HG03354 (cell line): ENCODE data around the gene CYP11A1.
A peak's percentile ranks its signal among the peaks of the same experiment; 100 is the strongest.
"Not testable (repeated sequence)": the region's sequence is repeated elsewhere in the genome, so short reads cannot be mapped to it uniquely, and the experiment has no call there.

Experiments used
- ATAC-seq: cut with Tn5 transposase; IDR thresholded peaks from one replicate; pipeline ENCODE4 v1.9.1; 2021; ENCODE audit warnings: mild to moderate bottlenecking; ENCODE audit not compliant: unreplicated experiment, poor library complexity, severe bottlenecking

CYP11A1 gene

GRCh38 chr15:74390049-74390646 is 22.7 kb upstream of the CYP11A1 start:
- ATAC-seq, result not testable (repeated sequence)

DNA sequence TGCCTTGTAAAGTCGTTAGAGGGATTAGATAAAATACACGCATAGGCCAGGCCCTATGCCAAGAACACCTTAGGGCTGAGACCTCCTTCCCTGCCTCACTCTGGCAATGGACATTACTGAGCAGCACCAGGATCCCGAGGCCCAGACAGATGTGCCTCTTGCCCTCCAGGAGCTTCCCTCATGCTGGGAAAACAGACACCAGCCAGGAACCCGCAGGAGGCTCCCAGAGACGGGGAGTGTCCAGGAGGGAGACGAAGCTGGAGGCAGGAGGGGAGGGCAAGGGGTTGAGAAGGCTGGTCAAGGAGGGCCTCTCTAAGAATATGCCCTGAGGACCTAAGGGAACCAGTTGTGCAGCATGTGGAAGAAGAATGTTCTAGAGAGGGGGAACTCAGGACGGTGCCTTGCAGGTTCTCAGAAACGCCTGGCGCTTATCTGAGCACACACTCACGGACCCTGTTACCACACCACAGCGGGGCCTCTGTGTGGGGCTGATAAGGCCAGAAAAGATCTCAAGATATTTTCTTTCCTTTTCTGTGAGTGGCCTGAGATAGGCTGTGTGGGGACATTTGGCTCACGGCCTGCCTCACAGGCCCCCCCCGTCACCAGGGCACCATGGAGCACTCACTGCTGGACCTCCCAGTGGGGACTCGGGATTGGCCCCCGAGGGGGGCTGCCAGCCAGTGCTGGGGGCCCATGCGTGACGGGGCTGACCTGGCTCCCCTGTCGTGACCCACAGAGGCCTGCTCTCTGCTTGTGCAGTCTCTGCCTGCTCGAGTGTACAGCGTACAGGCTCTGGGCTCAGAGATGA is 22.0 kb upstream of the CYP11A1 start:
- no peak for ATAC-seq

- no peak for ATAC-seq
Observed at GRCh38 chr15:74388363-74388951, 21.0 kb upstream of the CYP11A1 start.

DNA sequence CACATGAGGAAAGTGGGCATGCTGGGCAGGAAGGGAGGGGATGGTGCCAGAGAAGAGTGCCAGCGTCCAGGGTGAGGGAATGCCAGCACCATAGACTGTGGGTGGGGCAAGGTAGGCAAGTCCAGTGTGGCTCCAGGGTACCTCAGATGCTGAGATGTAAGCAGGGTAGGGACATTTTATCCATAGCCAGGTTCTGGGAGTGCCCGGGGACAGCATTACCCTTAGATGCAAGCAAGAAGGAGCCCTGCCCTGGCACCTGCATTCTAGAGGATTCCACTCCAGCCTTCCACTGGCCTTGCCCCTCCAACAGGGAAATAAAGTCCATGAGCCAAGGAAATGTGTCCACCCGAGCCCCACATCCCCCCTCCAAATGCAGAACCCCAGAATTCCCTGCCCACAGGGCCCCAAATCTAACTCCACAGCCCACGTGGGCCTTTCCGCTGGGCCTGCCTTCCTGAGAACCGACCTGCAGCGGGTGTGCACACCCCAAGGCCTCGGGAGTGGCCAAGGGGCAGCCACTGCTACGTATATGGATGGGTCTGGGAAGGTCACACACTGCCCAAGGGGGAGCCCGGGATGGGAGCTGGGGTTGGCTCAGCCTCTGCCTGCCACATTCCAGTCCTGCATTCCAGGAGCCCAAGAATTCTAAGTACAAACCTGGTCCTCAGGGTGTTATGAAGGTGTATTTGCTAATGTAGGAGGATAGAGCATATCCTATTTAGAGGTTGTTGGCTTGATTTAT is 20.3 kb upstream of the CYP11A1 start:
- ATAC-seq, result no peak

DNA sequence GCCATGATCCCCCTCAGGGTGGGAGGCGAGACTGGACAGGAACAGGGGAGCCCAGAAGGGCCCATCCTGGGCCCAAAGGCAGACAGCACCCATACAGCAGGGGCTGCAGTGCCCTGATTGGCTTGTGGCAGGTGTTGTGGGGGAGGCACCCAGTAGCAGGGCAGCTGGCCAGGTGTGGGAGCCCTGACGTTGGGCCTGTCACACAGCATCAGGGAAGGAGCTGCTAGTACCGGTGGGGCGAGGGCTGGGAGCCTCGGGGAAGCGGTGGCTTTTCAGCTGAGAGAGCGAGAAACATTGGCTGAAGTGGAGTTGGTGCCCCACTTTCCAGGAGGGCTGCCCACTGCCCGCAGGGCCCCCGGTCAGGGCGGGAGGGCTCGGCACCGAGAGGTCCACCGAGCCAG is 19.7 kb upstream of the CYP11A1 start:
- no peak for ATAC-seq

DNA sequence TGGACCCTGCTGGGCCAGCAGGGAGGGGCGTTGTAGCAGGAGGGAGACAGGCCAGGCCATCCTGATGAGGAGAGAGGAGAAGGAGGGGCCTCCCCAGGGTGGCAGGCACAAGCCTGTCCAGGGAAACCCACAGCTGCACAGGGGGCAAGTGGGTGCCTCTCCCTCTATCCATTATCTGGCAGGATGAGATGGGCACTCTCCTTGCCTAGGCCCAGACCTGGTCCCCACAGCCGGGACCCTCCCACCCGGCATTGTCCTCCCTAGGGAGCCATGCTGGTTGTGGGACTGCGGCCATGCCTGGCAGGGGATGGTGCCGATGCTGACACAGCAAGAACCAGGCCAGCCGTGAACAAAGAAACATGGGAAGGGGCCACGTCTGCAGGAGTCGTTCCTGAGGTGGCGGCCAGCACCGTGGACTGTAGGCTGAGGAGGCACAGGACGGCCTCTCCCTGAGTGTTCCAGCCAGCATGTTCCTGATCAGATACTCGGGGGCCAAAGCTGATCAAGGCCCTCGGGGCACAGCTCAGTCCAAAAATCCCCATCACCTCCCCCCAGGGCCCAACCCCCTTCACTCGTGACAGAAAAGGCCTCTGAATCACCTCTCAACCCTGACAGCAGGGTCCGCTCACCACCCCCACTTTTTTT is 19.2 kb upstream of the CYP11A1 start:
- ATAC-seq, result no peak

GRCh38 chr15:74385733-74386132 is 18.3 kb upstream of the CYP11A1 start:
- no peak for ATAC-seq

GRCh38 chr15:74384881-74385643 is 17.6 kb upstream of the CYP11A1 start:
- ATAC-seq, result peak; percentile 69

GRCh38 chr15:74384566-74384880 is 17.1 kb upstream of the CYP11A1 start:
- ATAC-seq, result no peak

- ATAC-seq, result peak; percentile 51
Observed at GRCh38 chr15:74383695-74384565, 16.5 kb upstream of the CYP11A1 start.

DNA sequence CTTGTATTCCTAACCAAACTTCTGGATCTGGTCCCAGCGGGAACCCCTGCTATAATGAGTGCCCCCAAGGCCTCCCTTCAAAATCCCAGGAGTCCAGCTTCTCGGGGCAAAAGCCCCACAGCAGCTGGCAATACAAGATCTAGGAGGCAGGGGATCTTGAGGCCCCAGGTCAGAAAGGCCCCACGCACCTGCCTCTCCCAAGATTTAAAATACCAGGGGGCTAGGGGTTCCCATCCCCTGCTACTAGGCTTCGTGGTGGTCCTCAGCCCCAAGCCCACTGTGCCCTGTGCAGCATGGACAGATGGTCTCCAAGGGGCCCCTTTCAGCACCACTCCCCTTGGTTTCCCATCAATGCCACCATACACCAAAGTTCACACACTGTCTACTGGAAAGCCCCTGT is 15.8 kb upstream of the CYP11A1 start:
- no peak for ATAC-seq

GRCh38 chr15:74382004-74382816 is 14.8 kb upstream of the CYP11A1 start:
- ATAC-seq, result peak; percentile 30

DNA sequence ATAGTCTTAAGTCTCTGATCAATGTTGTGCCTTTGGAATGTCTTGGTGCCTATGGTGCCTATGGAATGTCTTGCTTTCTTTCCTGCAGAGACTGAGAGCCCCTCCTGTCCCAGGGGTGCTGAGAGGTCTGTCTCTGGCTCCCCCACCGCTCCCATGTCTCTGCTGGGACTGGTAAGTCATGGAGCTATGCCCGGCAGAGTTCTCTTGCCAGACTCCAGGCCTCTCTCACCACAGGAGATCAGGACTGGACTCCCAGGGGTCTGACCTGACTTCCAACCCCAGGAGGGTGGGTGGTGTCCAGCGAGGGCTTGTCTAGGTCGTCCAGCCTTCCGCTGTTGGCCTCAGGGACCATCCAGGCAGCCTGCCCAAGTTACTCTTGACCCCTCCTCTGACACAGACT is 14.0 kb upstream of the CYP11A1 start:
- ATAC-seq, result no peak

DNA sequence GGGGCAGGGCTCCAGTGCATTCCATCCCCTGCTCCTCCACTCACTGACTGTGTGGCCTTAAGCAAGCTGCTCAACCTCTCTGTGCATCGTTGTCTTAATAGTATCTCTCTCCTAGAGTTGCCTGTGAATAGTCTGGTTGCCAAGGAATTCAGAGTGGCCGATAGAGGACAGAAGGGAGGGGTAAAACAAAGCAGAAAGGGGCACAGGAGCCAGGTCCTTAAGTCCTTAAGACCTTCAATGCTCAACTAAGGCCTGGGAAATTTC is 13.7 kb upstream of the CYP11A1 start:
- no peak for ATAC-seq

- ATAC-seq, result no peak
Observed at GRCh38 chr15:74380361-74381189, 13.1 kb upstream of the CYP11A1 start.

DNA sequence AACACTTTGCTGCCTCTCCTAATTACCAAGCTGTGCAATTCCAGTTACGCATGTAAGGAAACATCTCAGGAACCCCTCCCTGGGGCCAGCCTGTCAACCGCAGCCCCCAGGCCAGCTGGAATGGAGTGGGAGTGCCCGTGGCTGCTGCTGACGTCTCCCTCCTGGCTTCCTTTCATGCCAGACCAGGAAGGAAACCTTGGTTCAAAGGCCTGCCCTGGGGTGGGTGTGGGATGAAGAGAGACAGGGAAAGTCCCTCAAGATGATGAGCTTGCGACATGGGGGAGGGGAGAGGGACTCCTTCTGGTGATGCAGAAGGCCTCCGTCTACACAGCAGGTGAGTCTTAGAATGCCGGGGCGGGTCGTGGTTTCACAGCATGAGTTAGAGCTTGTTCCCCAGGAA is 11.4 kb upstream of the CYP11A1 start:
- no peak for ATAC-seq
